Gastrocnemius medialis (tissue), 4 donors: ENCODE results near the gene SNX30. TPM values are rescaled to one million over a fixed set of nuclear protein-coding genes. Genes with fewer than 3 reads are reported as not detected.

Experiments
- ATAC-seq, 2 donors: fragments of 150-250 bp; one replicate each; pipeline ENCODE4 v1.9.1; 2016
- DNase-seq, 2 donors: peaks; one replicate each; pipeline ENCODE4 v3.0.0-alpha.2; 2019
- H3K27ac ChIP-seq, 4 donors: fragments of 200-600 bp; sonication (generic); 1 replicate in 1 of 4; 2 replicates in 3 of 4; pipeline ENCODE4 v1.5.1; 2016 to 2018; ENCODE audit warnings: mild to moderate bottlenecking in 2 of 4, moderate library complexity in 1 of 4
- H3K27me3 ChIP-seq, 3 donors: fragments of 200-600 bp; sonication (generic) in 2 of 3; 1 replicate in 1 of 3; 2 replicates in 2 of 3; pipeline versions ENCODE4 v1.5.1 to v1.6.0; 2016 to 2019; ENCODE audit warnings: mild to moderate bottlenecking in 1 of 3, moderate library complexity in 1 of 3
- H3K36me3 ChIP-seq, 2 donors: fragments of 200-600 bp; sonication (generic) in 1 of 2; one replicate each; pipeline ENCODE4 v1.5.1; 2017 to 2018
- H3K4me1 ChIP-seq, 2 donors: fragments of 200-600 bp; sonication (generic) in 1 of 2; one replicate each; pipeline ENCODE4 v1.5.1; 2016 to 2017; ENCODE audit warnings: mild to moderate bottlenecking in 2 of 2
- H3K4me3 ChIP-seq, 4 donors: fragments of 200-600 bp; sonication (generic) in 3 of 4; 1 replicate in 1 of 4; 2 replicates in 3 of 4; pipeline ENCODE4 v1.5.1; 2016 to 2019; ENCODE audit warnings: mild to moderate bottlenecking in 2 of 4
- H3K9me3 ChIP-seq, 3 donors: fragments of 200-600 bp; sonication (generic) in 2 of 3; 1 replicate in 1 of 3; 2 replicates in 2 of 3; pipeline ENCODE4 v1.5.1; 2016 to 2019
- POLR2A ChIP-seq, 2 donors: fragments of 450-650 bp; IDR thresholded peaks; one replicate each; pipeline ENCODE4 v1.6.1; 2017; ENCODE audit warnings: antibody characterized with exemption in 2 of 2, mild to moderate bottlenecking in 2 of 2, moderate library complexity in 2 of 2
- in situ Hi-C, 4 donors: fragments of 200-750 bp; cut with MboI; loops; one replicate each; pipeline versions ENCODE4 v1.15.0 to v1.8.0; 2017; ENCODE audit warnings: low sequenced_read_pairs in 4 of 4
- intact Hi-C: fragments of 100-400 bp; cut with DNase I; formaldehyde crosslinking; loops from one replicate; pipeline ENCODE4 v1.15.1; 2023; ENCODE audit warnings: low total_unique reads
- total RNA-seq, 4 donors: library from RNA; depleted of rRNA; stranded (reverse); fragments of >200 nt; gene quantifications; one replicate each; pipeline versions ENCODE4 v1.1.0 to v1.2.3, GENCODE V29; 2016
- TF ChIP-seq, protein P1 (sequence below), 5 experiments: fragments of 450-650 bp in 3 of 5; fragments of 200-600 bp in 2 of 5; sonication (generic) in 2 of 5; IDR thresholded peaks in 4 of 5; conservative IDR thresholded peaks in 1 of 5; 1 replicate in 4 of 5; 2 replicates in 1 of 5; pipeline ENCODE4 v1.5.1; 2016 to 2019; ENCODE audit warnings: antibody characterized with exemption in 5 of 5, mild to moderate bottlenecking in 3 of 5, moderate library complexity in 3 of 5

SNX30 gene
- total RNA-seq, 4 donors from 2014 or later = 2.3 to 6.1 (median 3.9) TPM

DNA sequence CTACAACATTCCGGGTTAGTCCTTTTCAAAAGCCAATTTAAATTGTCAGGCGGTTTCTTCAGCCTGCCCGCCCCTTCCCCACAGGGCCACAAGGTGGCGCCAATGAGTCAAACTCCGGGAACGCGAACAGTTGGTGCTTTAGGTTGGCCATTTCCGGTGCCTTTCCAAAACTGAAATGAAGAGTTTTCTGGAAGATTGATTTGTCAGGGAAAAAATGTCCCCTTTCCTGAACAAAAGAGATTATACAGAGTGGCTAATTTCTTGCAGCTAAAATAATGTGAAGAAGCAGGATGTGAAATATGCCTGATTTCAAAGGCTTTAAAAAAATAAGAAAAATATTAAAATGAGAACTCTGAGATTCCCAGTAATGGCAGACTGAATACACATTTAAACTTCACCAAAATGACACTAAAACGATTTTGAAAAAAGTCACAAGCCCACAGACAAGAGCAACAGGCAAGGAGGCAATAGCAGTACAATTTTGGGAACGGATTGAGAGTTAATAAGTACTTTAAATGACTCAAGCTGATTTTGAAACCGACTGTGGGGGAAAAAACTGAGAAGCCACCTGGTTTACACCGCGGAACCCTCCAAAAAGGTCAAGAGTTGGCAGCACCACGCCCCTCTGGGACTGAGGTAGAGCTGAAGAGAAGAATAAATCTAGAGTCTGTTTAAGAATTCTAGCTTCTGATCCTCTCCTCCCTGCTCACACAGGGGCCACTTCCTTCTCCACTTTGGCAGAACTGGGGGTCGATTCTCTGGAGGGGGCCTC is 94.4 kb downstream of the SNX30 start:
- intact Hi-C loops (loop anchor here (1.0 kb wide), 1 partner anchor 58 kb away; no protein-coding TSS in a partner anchor), in situ Hi-C loops (loop anchor here in 2 of 4 donors (5.0 to 10.0 kb wide), 2 partner anchors 57 to 60 kb away; no protein-coding TSS in a partner anchor)
- Histone ChIP-seq H3K9me3 (no peaks in the 10 kb centered on the region), H3K36me3 (no peaks in the 10 kb centered on the region), H3K27me3 (no peaks in the 10 kb centered on the region), H3K4me1 (no peaks in the 10 kb centered on the region), H3K27ac (no peak overlapping the region), H3K4me3 (no peak overlapping the region)
- TF ChIP-seq POLR2A (IDR thresholded peaks at IDR 0.05) = no peak
- TF ChIP-seq, protein P1, sequence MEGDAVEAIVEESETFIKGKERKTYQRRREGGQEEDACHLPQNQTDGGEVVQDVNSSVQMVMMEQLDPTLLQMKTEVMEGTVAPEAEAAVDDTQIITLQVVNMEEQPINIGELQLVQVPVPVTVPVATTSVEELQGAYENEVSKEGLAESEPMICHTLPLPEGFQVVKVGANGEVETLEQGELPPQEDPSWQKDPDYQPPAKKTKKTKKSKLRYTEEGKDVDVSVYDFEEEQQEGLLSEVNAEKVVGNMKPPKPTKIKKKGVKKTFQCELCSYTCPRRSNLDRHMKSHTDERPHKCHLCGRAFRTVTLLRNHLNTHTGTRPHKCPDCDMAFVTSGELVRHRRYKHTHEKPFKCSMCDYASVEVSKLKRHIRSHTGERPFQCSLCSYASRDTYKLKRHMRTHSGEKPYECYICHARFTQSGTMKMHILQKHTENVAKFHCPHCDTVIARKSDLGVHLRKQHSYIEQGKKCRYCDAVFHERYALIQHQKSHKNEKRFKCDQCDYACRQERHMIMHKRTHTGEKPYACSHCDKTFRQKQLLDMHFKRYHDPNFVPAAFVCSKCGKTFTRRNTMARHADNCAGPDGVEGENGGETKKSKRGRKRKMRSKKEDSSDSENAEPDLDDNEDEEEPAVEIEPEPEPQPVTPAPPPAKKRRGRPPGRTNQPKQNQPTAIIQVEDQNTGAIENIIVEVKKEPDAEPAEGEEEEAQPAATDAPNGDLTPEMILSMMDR (IDR thresholded peaks at IDR 0.05 in 4 of 5, conservative IDR thresholded peaks at IDR 0.05 in 1 of 5) = peak; percentile 83 to 98 (median 87)
- DNase-seq = peak; percentile 29 to 56
- peak; percentile 70 to 87 for ATAC-seq

- in situ Hi-C loops = loop anchor here in 2 of 4 donors (5.0 to 10.0 kb wide), 2 partner anchors 55 to 58 kb away; no protein-coding TSS in a partner anchor
- intact Hi-C loops = no loop called here
- DNase-seq = no peak
- Histone ChIP-seq H3K27me3 (no peaks in the 10 kb centered on the region), H3K27ac (no peak overlapping the region), H3K9me3 (no peaks in the 10 kb centered on the region), H3K4me1 (no peaks in the 10 kb centered on the region), H3K36me3 (no peaks in the 10 kb centered on the region), H3K4me3 (no peak overlapping the region)
- no peak for ATAC-seq
- no peak for TF ChIP-seq POLR2A (IDR thresholded peaks at IDR 0.05)
Measured at GRCh38 chr9:112846528-112847488, 96.2 kb downstream of the SNX30 start.

DNA sequence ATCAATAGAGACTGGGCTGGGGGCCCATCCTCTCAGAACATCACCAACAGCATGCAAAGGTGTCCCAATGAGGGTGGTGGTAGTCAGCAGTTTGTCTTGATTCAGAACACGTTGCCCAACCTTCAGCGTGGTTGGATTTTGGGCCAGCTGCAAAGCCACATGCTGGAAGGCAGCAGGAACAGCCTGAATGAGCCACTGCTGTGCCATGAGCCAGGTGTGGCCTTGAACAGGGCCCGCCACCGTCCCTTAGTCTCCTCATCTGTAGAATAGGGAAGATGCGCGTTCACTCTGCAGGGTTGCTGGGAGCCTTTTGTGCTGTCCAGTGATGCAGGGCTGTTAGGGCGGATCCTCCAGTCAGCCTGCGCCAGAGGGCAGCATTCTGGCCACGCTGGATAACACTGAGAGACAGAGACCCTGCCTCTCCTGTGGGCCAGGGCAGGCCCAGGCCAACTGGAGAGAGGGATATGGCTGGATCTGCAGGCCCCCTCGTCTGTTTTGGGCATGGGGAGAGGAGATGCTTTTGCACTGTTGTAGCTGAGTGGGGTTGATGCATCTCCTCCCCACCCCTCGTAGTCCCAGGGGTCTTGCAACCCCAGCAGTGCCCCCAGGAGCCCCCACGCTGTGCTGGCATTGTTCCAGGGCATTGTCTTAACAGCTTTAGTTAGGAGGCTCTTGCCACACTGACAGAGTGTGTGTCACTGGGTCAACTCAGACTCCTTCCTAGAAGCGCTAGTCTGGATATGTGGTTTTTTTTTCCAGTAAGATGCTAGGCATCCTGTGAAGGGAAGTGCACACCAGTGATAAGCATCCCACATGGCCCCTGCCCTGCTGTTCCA is 98.0 kb downstream of the SNX30 start:
- TF ChIP-seq, protein P1 (IDR thresholded peaks at IDR 0.05 in 4 of 5, conservative IDR thresholded peaks at IDR 0.05 in 1 of 5) = no peak
- TF ChIP-seq POLR2A (IDR thresholded peaks at IDR 0.05) = no peak
- in situ Hi-C loops = loop anchor here in 2 of 4 donors (5.0 to 10.0 kb wide), 2 partner anchors 54 to 56 kb away; no protein-coding TSS in a partner anchor
- Histone ChIP-seq H3K27me3 (no peaks in the 10 kb centered on the region), H3K9me3 (no peaks in the 10 kb centered on the region), H3K4me3 (no peak overlapping the region), H3K4me1 (peaks cover 0 to 8% of the 10 kb centered on the region in 2 donors), H3K27ac (no peak overlapping the region), H3K36me3 (no peaks in the 10 kb centered on the region)
- DNase-seq (no peak), ATAC-seq (no peak)
- intact Hi-C loops = no loop called here

DNA sequence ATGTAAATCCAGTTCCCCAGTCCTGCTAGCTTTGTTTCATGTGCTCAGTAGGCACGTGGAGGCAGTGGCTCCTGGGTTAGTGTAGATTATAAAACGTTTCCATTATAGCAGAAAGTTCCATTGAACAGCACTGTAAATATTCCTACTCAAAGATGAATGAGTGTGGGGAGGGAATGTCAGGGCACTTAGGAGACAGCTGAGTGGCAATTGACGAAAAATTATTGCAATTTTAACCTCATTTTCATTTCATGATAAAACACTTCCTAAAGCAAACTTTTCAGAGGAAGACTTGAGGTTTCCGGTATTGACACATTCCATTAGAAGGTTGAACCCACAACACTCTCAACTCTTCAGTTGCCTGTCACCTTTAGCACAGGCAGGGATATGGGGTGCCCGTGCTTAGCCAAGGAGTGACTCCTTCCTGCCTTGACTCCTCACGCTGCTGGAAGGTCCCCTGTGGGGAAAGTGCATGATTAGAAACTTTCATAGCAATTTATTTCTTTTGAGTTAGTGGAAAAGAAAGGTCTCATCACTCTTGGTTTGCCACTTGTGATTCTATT is 98.9 kb downstream of the SNX30 start:
- in situ Hi-C loops (loop anchor here in 2 of 4 donors (5.0 to 10.0 kb wide), 2 partner anchors 53 to 55 kb away; no protein-coding TSS in a partner anchor), intact Hi-C loops (no loop called here)
- Histone ChIP-seq H3K27ac (no peak overlapping the region), H3K4me3 (no peak overlapping the region), H3K9me3 (no peaks in the 10 kb centered on the region), H3K36me3 (no peaks in the 10 kb centered on the region), H3K4me1 (peaks cover 3 to 12% of the 10 kb centered on the region in 2 donors), H3K27me3 (no peaks in the 10 kb centered on the region)
- TF ChIP-seq, protein P1 (IDR thresholded peaks at IDR 0.05 in 4 of 5, conservative IDR thresholded peaks at IDR 0.05 in 1 of 5) = no peak
- no peak for TF ChIP-seq POLR2A (IDR thresholded peaks at IDR 0.05)
- DNase-seq = no peak
- ATAC-seq = no peak
